Measurements from ENCODE around the gene RASSF1. TPM values are rescaled to one million over a fixed set of nuclear protein-coding genes. Genes with fewer than 3 reads are reported as not detected.

RASSF1 gene
- total RNA-seq, 1 donor from 2014 or later: 11.4 TPM

DNA sequence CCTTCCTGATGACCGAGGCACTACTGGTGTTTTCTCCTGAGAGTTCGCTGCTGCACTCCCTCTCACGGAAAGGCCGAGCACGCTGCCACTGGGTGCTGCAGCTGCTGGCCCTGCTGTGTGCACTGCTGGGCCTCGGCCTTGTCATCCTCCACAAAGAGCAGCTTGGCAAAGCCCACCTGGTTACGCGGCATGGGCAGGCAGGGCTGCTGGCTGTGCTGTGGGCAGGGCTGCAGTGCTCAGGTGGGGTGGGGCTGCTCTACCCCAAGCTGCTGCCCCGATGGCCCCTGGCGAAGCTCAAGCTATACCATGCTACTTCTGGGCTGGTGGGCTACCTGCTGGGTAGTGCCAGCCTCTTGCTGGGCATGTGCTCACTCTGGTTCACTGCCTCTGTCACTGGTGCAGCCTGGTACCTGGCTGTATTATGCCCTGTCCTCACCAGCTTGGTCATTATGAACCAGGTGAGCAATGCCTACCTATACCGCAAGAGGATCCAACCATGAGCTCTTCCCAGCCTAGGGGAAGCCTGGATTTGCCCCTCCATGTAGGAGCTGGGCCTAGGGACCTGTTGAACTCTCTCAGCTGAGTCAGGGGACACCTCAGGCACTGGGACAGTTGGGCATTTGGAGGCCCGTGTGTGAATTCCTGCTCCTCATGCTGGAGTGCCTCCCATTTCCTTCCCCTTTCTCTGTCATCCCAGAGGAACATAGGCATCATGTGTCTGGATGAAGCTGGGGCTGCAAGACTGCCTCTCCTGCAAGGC, 12.8 kb upstream of the RASSF1 start:
- Histone ChIP-seq H3K27me3 (ENCODE audit: low read depth) (no peaks in the 10 kb centered on the region), H3K36me3 (peaks cover 55% of the 10 kb centered on the region), H3K27ac (replicated peaks) (no peak overlapping the region), H3K4me1 (peaks cover 85% of the 10 kb centered on the region), H3K4me3 (no peak overlapping the region), H3K9me3 (replicated peaks) (no peaks in the 10 kb centered on the region)
- no peak for DNase-seq
- intact Hi-C loops (cut with micrococcal nuclease): no loop called here
- TF ChIP-seq, protein P1, sequence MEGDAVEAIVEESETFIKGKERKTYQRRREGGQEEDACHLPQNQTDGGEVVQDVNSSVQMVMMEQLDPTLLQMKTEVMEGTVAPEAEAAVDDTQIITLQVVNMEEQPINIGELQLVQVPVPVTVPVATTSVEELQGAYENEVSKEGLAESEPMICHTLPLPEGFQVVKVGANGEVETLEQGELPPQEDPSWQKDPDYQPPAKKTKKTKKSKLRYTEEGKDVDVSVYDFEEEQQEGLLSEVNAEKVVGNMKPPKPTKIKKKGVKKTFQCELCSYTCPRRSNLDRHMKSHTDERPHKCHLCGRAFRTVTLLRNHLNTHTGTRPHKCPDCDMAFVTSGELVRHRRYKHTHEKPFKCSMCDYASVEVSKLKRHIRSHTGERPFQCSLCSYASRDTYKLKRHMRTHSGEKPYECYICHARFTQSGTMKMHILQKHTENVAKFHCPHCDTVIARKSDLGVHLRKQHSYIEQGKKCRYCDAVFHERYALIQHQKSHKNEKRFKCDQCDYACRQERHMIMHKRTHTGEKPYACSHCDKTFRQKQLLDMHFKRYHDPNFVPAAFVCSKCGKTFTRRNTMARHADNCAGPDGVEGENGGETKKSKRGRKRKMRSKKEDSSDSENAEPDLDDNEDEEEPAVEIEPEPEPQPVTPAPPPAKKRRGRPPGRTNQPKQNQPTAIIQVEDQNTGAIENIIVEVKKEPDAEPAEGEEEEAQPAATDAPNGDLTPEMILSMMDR (IDR thresholded peaks at IDR 0.05; ENCODE audit: borderline replicate concordance): no peak

DNA sequence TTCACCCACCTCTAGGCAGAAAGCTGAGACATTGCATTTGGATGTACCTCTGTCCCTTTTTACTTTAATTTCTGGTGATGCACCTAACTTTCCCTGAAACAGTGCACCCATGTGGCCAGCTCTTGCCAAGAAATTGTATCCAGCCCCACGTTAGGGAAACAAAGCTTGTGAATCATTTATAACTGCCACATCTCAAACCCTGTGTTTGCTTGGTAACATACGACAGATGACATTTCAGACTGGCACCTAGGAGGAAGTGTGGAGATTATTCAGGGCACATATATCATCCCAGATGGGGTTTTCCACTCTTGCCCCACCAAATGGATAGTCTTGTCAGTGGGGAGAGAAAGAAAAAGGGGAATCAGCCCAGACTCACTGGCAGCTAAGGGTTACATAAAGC, 12.1 kb upstream of the RASSF1 start:
- H3K4me1 ChIP-seq: peaks cover 78% of the 10 kb centered on the region
- H3K27ac ChIP-seq (replicated peaks): no peak overlapping the region
- intact Hi-C loops (cut with micrococcal nuclease): no loop called here
- H3K36me3 ChIP-seq: peaks cover 60% of the 10 kb centered on the region
- TF ChIP-seq, protein P1 (IDR thresholded peaks at IDR 0.05; ENCODE audit: borderline replicate concordance): no peak
- no peaks in the 10 kb centered on the region for H3K9me3 ChIP-seq (replicated peaks)
- no peak overlapping the region for H3K4me3 ChIP-seq
- H3K27me3 ChIP-seq (ENCODE audit: low read depth): no peaks in the 10 kb centered on the region
- DNase-seq: no peak

DNA sequence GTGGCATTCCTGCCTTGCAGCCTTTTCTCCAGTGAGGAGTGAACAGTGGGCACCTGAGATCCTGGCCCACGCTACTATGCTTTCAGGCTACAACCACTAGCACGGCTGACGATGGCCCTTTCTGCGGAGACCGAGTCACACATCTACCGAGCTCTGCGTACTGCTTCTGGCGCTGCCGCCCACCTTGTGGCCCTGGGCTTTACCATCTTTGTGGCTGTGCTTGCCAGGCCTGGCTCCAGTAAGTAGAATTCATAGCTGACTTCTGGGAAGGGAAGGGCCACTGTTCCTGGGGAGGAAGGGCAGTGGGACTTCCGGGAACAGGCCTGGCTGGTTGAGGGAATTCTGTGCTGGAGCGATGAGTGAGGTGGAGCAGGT, 10.7 kb upstream of the RASSF1 start:
- TF ChIP-seq, protein P1 (IDR thresholded peaks at IDR 0.05; ENCODE audit: borderline replicate concordance): no peak
- intact Hi-C loops (cut with micrococcal nuclease): no loop called here
- peak overlapping the region; percentile 80 for H3K4me3 ChIP-seq
- H3K4me1 ChIP-seq: peaks cover 67% of the 10 kb centered on the region
- no peaks in the 10 kb centered on the region for H3K9me3 ChIP-seq (replicated peaks)
- H3K36me3 ChIP-seq: peaks cover 52% of the 10 kb centered on the region
- H3K27me3 ChIP-seq (ENCODE audit: low read depth): no peaks in the 10 kb centered on the region
- H3K27ac ChIP-seq (replicated peaks): peak overlapping the region; percentile 96
- no peak for DNase-seq

DNA sequence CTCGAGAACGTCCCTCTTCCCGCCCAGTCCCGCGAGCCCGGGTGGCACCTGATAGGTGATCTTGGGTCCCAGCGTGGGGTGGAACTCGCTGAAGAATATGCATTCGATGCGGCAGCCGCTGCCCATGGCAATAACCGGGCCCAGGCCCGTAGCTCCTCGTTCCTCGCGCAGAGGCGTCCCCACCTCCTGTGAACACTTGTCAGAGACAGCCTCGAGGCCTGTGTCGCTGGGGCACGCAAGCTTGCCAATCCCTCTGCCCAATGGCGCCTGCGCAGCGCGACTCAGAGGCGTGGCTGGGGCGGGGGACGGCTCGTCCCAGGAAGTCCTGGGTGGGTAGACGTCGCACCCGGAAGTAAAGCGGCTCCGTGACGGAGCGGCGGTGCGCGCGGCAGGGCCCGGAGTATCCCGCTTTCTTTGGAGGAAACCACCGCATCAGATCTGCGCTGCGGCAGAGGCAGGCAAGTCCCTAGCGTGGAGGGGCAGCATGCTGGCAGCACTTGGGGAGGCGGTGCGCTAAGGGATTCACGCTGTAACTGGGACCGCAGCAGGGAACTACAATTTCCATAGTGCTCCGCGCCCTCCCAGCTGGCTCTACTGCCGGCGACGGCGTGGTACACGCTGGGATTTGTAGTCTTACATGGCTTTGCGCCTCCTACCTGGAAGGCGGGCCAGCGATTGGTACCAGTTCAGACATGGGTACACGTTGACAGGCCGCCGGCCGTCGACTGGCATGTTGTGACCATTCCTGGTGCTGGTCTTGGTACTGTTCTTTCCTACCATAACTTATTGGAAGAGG, 10.1 kb upstream of the RASSF1 start, which contains the start of the genes CYB561D2 and NPRL2:
TSS of gene CYB561D2 (plus strand) at position 336 of the 796 bp plus-strand sequence. CDS start 572 bp downstream, outside the sequence.
TSS of gene NPRL2 (minus strand) at position 249 of the 796 bp plus-strand sequence. CDS start at position 126, 123 bp downstream.
- Histone ChIP-seq H3K36me3 (peaks cover 47% of the 10 kb centered on the region), H3K27me3 (ENCODE audit: low read depth) (no peaks in the 10 kb centered on the region), H3K4me3 (peak within 1 kb of the TSS; percentile 80), H3K4me1 (peaks cover 66% of the 10 kb centered on the region), H3K9me3 (replicated peaks) (no peaks in the 10 kb centered on the region), H3K27ac (replicated peaks) (peak within 1 kb of the TSS; percentile 96)
- TF ChIP-seq, protein P1 (IDR thresholded peaks at IDR 0.05; ENCODE audit: borderline replicate concordance): no peak
- DNase-seq: peak; percentile 98
- intact Hi-C loops (cut with micrococcal nuclease): no loop called here

DNA sequence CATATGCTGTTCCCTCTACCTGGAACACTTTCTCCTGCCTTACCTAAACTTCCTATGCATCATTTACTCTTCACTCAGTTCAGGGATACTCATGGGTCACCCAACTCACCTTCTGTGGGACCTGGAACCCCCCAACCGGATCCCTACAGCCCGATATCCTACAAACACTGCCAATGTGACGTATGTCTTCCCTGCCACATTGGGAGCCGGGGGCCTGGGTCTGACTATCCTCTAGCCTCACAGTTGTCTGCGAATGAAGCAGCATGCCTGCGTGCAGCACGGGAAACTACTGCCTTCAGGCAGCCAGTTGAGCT, 9.5 kb upstream of the RASSF1 start:
- no peaks in the 10 kb centered on the region for H3K27me3 ChIP-seq (ENCODE audit: low read depth)
- H3K4me1 ChIP-seq: peaks cover 66% of the 10 kb centered on the region
- no peak for DNase-seq
- H3K4me3 ChIP-seq: peak overlapping the region; percentile 80
- intact Hi-C loops (cut with micrococcal nuclease): no loop called here
- H3K27ac ChIP-seq (replicated peaks): peak overlapping the region; percentile 96
- no peaks in the 10 kb centered on the region for H3K9me3 ChIP-seq (replicated peaks)
- H3K36me3 ChIP-seq: peaks cover 41% of the 10 kb centered on the region
- TF ChIP-seq, protein P1 (IDR thresholded peaks at IDR 0.05; ENCODE audit: borderline replicate concordance): no peak
